AG10803 (cell line): ENCODE data around the gene GIT2.
A peak's percentile ranks its signal among the peaks of the same experiment; 100 is the strongest.
"Not testable (repeated sequence)": the region's sequence is repeated elsewhere in the genome, so short reads cannot be mapped to it uniquely, and the experiment has no call there.

Experiments
- DNase-seq: peaks from one replicate; pipeline ENCODE4 v3.0.0; 2010; ENCODE audit warnings: low read depth
- H3K4me3 ChIP-seq: 2 replicates; pipeline ENCODE4 v1.5.1; 2011; ENCODE audit warnings: mild to moderate bottlenecking, low read length, control low read depth
- CTCF ChIP-seq: conservative IDR thresholded peaks from 2 replicates; pipeline ENCODE4 v1.5.1; 2011; ENCODE audit warnings: mild to moderate bottlenecking, low read length, control low read depth, inconsistent platforms

Gene GIT2

GRCh38 chr12:109937371-109937770, 58.8 kb downstream of the GIT2 start:
- DNase-seq = no peak

GRCh38 chr12:109934026-109934425, 62.1 kb downstream of the GIT2 start:
- TF ChIP-seq CTCF = peak; percentile 65
- no peak overlapping the region for H3K4me3 ChIP-seq
- peak; percentile 16 for DNase-seq

More at GRCh38 chr12:109937371-109937770, 58.8 kb downstream of the GIT2 start:
- TF ChIP-seq CTCF = no peak
- no peak overlapping the region for H3K4me3 ChIP-seq

GRCh38 chr12:109932878-109933503, 63.2 kb downstream of the GIT2 start:
- DNase-seq = peak; percentile 20
- H3K4me3 ChIP-seq = no peak overlapping the region
- TF ChIP-seq CTCF = no peak

- DNase-seq = no peak
- H3K4me3 ChIP-seq = no peak overlapping the region
- TF ChIP-seq CTCF = no peak
Observed at GRCh38 chr12:109931143-109931542, 65.0 kb downstream of the GIT2 start.

- TF ChIP-seq CTCF = no peak
- H3K4me3 ChIP-seq = no peak overlapping the region
- DNase-seq = no peak
Observed at GRCh38 chr12:109930028-109930800, 66.0 kb downstream of the GIT2 start.

GRCh38 chr12:109929326-109929725, 66.8 kb downstream of the GIT2 start:
- DNase-seq, H3K4me3 ChIP-seq: not testable (repeated sequence)

- DNase-seq = no peak
- H3K4me3 ChIP-seq = no peak overlapping the region
- no peak for TF ChIP-seq CTCF
Observed at GRCh38 chr12:109928058-109928656, 68.0 kb downstream of the GIT2 start.
